Esophagus muscularis mucosa (tissue), 3 donors: ENCODE measurements around the gene RHEB.

Source experiments
- POLR2AphosphoS5 ChIP-seq, 2 donors: sonication (generic); formaldehyde crosslinking; IDR thresholded peaks; one replicate each; pipeline ENCODE4 v1.6.1; 2017; ENCODE audit warnings: antibody characterized with exemption in 2 of 2
- TF ChIP-seq, protein P1 (sequence below), 3 experiments: fragments of 200-600 bp in 2 of 3; fragments of 450-650 bp in 1 of 3; sonication (generic) in 2 of 3; IDR thresholded peaks; one replicate each; pipeline ENCODE4 v1.5.1; 2017 to 2019; ENCODE audit warnings: antibody characterized with exemption in 3 of 3, mild to moderate bottlenecking in 2 of 3, moderate library complexity in 1 of 3

DNA sequence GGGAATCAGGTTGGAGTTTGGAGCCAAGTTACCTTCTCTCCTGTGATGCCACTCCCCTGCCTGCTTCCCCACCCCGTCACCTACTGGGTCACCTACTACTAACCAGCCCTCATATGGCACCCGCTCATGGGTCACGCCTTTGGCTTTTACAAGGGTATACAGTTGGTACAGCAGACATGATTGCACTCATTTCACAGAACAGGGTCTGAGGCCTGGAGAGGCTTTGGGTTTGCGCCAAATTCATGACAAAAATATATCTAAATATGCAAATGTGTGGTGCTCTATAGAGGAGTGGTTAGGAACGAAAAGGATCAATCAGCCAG, 90.5 kb downstream of the RHEB start:
- TF ChIP-seq POLR2AphosphoS5 (IDR thresholded peaks at IDR 0.05), result no peak
- TF ChIP-seq, protein P1, sequence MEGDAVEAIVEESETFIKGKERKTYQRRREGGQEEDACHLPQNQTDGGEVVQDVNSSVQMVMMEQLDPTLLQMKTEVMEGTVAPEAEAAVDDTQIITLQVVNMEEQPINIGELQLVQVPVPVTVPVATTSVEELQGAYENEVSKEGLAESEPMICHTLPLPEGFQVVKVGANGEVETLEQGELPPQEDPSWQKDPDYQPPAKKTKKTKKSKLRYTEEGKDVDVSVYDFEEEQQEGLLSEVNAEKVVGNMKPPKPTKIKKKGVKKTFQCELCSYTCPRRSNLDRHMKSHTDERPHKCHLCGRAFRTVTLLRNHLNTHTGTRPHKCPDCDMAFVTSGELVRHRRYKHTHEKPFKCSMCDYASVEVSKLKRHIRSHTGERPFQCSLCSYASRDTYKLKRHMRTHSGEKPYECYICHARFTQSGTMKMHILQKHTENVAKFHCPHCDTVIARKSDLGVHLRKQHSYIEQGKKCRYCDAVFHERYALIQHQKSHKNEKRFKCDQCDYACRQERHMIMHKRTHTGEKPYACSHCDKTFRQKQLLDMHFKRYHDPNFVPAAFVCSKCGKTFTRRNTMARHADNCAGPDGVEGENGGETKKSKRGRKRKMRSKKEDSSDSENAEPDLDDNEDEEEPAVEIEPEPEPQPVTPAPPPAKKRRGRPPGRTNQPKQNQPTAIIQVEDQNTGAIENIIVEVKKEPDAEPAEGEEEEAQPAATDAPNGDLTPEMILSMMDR (IDR thresholded peaks at IDR 0.05), result no peak
